PC-9 (cell line): ENCODE results near the gene DUSP7. TPM values are rescaled to one million over a fixed set of nuclear protein-coding genes. Genes with fewer than 3 reads are reported as not detected.

Source experiments
- BruUV-seq: library from RNA; stranded (reverse); fragments of 400-500 nt; replicated peaks from 2 replicates; lab custom pipeline; 2021; lab: Mats Ljungman, UMichigan
- CTCF ChIA-PET: fragments of 300-600 bp; sonication (Branson Sonifier 250); formaldehyde crosslinking; loops from one replicate; lab custom pipeline; 2022; ENCODE audit warnings: antibody characterized with exemption; lab: Charles Lee
- POLR2A ChIA-PET: fragments of 300-600 bp; sonication (Branson Sonifier 250); formaldehyde crosslinking; loops from one replicate; lab custom pipeline; 2022; ENCODE audit warnings: antibody characterized with exemption; ENCODE audit not compliant: unreplicated experiment; lab: Charles Lee
- DNase-seq, 2 experiments: peaks; one replicate each; pipeline versions ENCODE4 v3.0.0 to v3.0.0-alpha.2; 2015 to 2022; ENCODE audit warnings: mixed read lengths in 1 of 2
- H2AFZ ChIP-seq: fragments of 200-600 bp; sonication (generic); 2 replicates; pipeline ENCODE4 v1.8.1; 2017; ENCODE audit warnings: antibody characterized with exemption
- H3F3A ChIP-seq: fragments of 200-600 bp; sonication (generic); 2 replicates; pipeline ENCODE4 v1.8.1; 2017; ENCODE audit warnings: antibody characterized with exemption, mild to moderate bottlenecking, low read depth; ENCODE audit not compliant: insufficient read depth
- H3K27ac ChIP-seq: fragments of 200-600 bp; sonication (generic); 2 replicates; pipeline ENCODE4 v1.6.1; 2016; ENCODE audit warnings: mixed run types
- H3K27me3 ChIP-seq: fragments of 200-600 bp; sonication (generic); 2 replicates; pipeline ENCODE4 v1.6.1; 2016; ENCODE audit warnings: low read depth, mixed run types; ENCODE audit not compliant: insufficient read depth
- H3K36me3 ChIP-seq: fragments of 200-600 bp; sonication (generic); 2 replicates; pipeline ENCODE4 v1.6.1; 2016; ENCODE audit warnings: low read depth, mixed run types
- H3K4me1 ChIP-seq: fragments of 200-600 bp; sonication (generic); replicated peaks from 2 replicates; pipeline ENCODE4 v1.6.1; 2016; ENCODE audit warnings: mixed run types; ENCODE audit not compliant: insufficient read depth
- H3K4me2 ChIP-seq: fragments of 200-600 bp; sonication (generic); 2 replicates; pipeline ENCODE4 v1.6.1; 2017; ENCODE audit warnings: mixed run types
- H3K4me3 ChIP-seq: fragments of 200-600 bp; sonication (generic); 2 replicates; pipeline ENCODE4 v1.6.1; 2016; ENCODE audit warnings: mixed run types
- H3K79me2 ChIP-seq: fragments of 200-600 bp; sonication (generic); 2 replicates; pipeline ENCODE4 v1.6.1; 2017; ENCODE audit warnings: low read depth, mixed run types
- H3K9me2 ChIP-seq: fragments of 200-600 bp; sonication (generic); 2 replicates; pipeline ENCODE4 v1.8.1; 2017; ENCODE audit warnings: mild to moderate bottlenecking; ENCODE audit not compliant: insufficient read depth
- H3K9me3 ChIP-seq: fragments of 200-600 bp; sonication (generic); 2 replicates; pipeline ENCODE4 v1.8.1; 2016; ENCODE audit warnings: low read depth; ENCODE audit not compliant: insufficient read depth
- H4K20me1 ChIP-seq: fragments of 200-600 bp; sonication (generic); 2 replicates; pipeline ENCODE4 v1.8.1; 2017; ENCODE audit not compliant: insufficient read depth
- CTCF ChIP-seq: fragments of 200-600 bp; sonication (generic); conservative IDR thresholded peaks from 2 replicates; pipeline ENCODE4 v1.6.1; 2017; ENCODE audit warnings: mixed run types, antibody characterized with exemption, mild to moderate bottlenecking, moderate library complexity
- EZH2 ChIP-seq: fragments of 200-600 bp; sonication (generic); IDR thresholded peaks from 2 replicates; pipeline ENCODE4 v1.8.0; 2017; ENCODE audit warnings: antibody characterized with exemption, low read depth
- intact Hi-C: fragments of 100-400 bp; cut with micrococcal nuclease; formaldehyde crosslinking; loops from one replicate; pipeline ENCODE4 v1.10.0; 2022; ENCODE audit not compliant: unreplicated experiment
- total RNA-seq: library from RNA; stranded (reverse); gene quantifications from 2 replicates; pipeline ENCODE4 v1.2.3, GENCODE V29; 2021

Gene DUSP7
- total RNA-seq, 1 experiment from 2014 or later = 9.5 TPM

GRCh38 chr3:52092891-52093290 lies 36.5 kb upstream of the DUSP7 start:
- no peaks in the 10 kb centered on the region for H3F3A ChIP-seq
- intact Hi-C loops = no loop called here
- H3K36me3 ChIP-seq = no peaks in the 10 kb centered on the region
- no peaks in the 10 kb centered on the region for H3K79me2 ChIP-seq
- no peaks in the 10 kb centered on the region for H3K4me1 ChIP-seq
- no peaks in the 10 kb centered on the region for H3K9me2 ChIP-seq
- no peak overlapping the region for H3K4me3 ChIP-seq
- H3K9me3 ChIP-seq = no peaks in the 10 kb centered on the region
- H2AFZ ChIP-seq = no peak overlapping the region
- no peaks in the 10 kb centered on the region for H4K20me1 ChIP-seq
- no peaks in the 10 kb centered on the region for H3K27me3 ChIP-seq
- TF ChIP-seq EZH2 (no peak), CTCF (no peak)
- H3K27ac ChIP-seq = no peak overlapping the region
- BruUV-seq = no TSS peak
- CTCF ChIA-PET = no interaction called here
- no peak overlapping the region for H3K4me2 ChIP-seq
- no peak for DNase-seq
- POLR2A ChIA-PET = no interaction called here

- no peaks in the 10 kb centered on the region for H3K9me3 ChIP-seq
- DNase-seq = no peak
- H3K36me3 ChIP-seq = no peaks in the 10 kb centered on the region
- ChIA-PET POLR2A (no interaction called here), CTCF (interaction anchor here (1.5 kb wide), 1 partner anchor 39 kb away, joined by 3 read pairs; no protein-coding TSS in a partner anchor)
- H4K20me1 ChIP-seq = no peaks in the 10 kb centered on the region
- H2AFZ ChIP-seq = no peak overlapping the region
- H3K4me1 ChIP-seq = no peaks in the 10 kb centered on the region
- H3K27me3 ChIP-seq = no peaks in the 10 kb centered on the region
- H3K4me2 ChIP-seq = no peak overlapping the region
- no peak overlapping the region for H3K4me3 ChIP-seq
- BruUV-seq = no TSS peak
- no peak overlapping the region for H3K27ac ChIP-seq
- no peaks in the 10 kb centered on the region for H3K79me2 ChIP-seq
- TF ChIP-seq EZH2 (no peak), CTCF (no peak)
- no peaks in the 10 kb centered on the region for H3F3A ChIP-seq
- no peaks in the 10 kb centered on the region for H3K9me2 ChIP-seq
- intact Hi-C loops = no loop called here
These were observed 35.9 kb upstream of the DUSP7 start for GRCh38 chr3:52092271-52092660.

- no peaks in the 10 kb centered on the region for H4K20me1 ChIP-seq
- no peak for TF ChIP-seq CTCF
- TF ChIP-seq EZH2 = no peak
- H3K4me3 ChIP-seq = no peak overlapping the region
- H3K9me3 ChIP-seq = no peaks in the 10 kb centered on the region
- H3K36me3 ChIP-seq = no peaks in the 10 kb centered on the region
- H3K4me1 ChIP-seq = no peaks in the 10 kb centered on the region
- no peaks in the 10 kb centered on the region for H3F3A ChIP-seq
- intact Hi-C loops = no loop called here
- ChIA-PET POLR2A (interaction anchor here (0.6 kb wide), 1 partner anchor 1847 kb away, joined by 3 read pairs; no protein-coding TSS in a partner anchor), CTCF (interaction anchor here (1.5 kb wide), 1 partner anchor 39 kb away, joined by 3 read pairs; no protein-coding TSS in a partner anchor)
- no peak overlapping the region for H3K27ac ChIP-seq
- H3K79me2 ChIP-seq = no peaks in the 10 kb centered on the region
- H3K27me3 ChIP-seq = no peaks in the 10 kb centered on the region
- H3K4me2 ChIP-seq = no peak overlapping the region
- no TSS peak for BruUV-seq
- no peaks in the 10 kb centered on the region for H3K9me2 ChIP-seq
- no peak overlapping the region for H2AFZ ChIP-seq
- no peak for DNase-seq
These were observed 35.4 kb upstream of the DUSP7 start for GRCh38 chr3:52091586-52092270.
